Measurements from ENCODE around the gene FAM3B. TPM values are rescaled to one million over a fixed set of nuclear protein-coding genes. Genes with fewer than 3 reads are reported as not detected.

Gene FAM3B
- total and polyA plus RNA-seq, 12 donors, result 0.04 to 0.42 (median 0.30) TPM; not detected in 6

GRCh38 chr21:41325138-41325912, 8.7 kb downstream of the FAM3B start:
- 87 to 88% methylated on average over 7 of the region's 7 CpGs for WGBS, 2 donors
- Histone ChIP-seq H3K4me1 (no peaks in the 10 kb centered on the region), H3K4me3 (no peak overlapping the region), H3K9me3 (no peaks in the 10 kb centered on the region), H3K36me3 (no peaks in the 10 kb centered on the region), H3K27me3 (peaks cover 0 to 14% (median 7%) of the 10 kb centered on the region in 7 donors), H3K27ac (no peak overlapping the region)
- no peak for TF ChIP-seq CTCF (IDR thresholded peaks at IDR 0.05)
- intact Hi-C loops (cut with DNase I), result no loop called here
- ATAC-seq (no peak), DNase-seq (no peak)

GRCh38 chr21:41326414-41327080, 9.9 kb downstream of the FAM3B start:
- intact Hi-C loops (cut with DNase I), result no loop called here
- 90 to 93% methylated on average over 13 of the region's 13 CpGs for WGBS, 2 donors
- no peak for TF ChIP-seq CTCF (IDR thresholded peaks at IDR 0.05)

GRCh38 chr21:41327753-41328152, 11.2 kb downstream of the FAM3B start:
- DNase-seq (no peak), ATAC-seq (no peak)
- Histone ChIP-seq H3K27ac (no peak overlapping the region), H3K27me3 (peaks cover 0 to 7% (median 0%) of the 10 kb centered on the region in 7 donors), H3K9me3 (peaks cover 0 to 4% (median 0%) of the 10 kb centered on the region in 11 donors), H3K36me3 (no peaks in the 10 kb centered on the region), H3K4me1 (no peaks in the 10 kb centered on the region), H3K4me3 (no peak overlapping the region)
- 79 to 84% methylated on average over 8 of the region's 8 CpGs for WGBS, 2 donors
- no peak for TF ChIP-seq CTCF (IDR thresholded peaks at IDR 0.05)
- intact Hi-C loops (cut with DNase I), result no loop called here

More at GRCh38 chr21:41326414-41327080, 9.9 kb downstream of the FAM3B start:
- H3K27me3 ChIP-seq, result peaks cover 0 to 8% (median 0%) of the 10 kb centered on the region in 7 donors
- H3K36me3 ChIP-seq, result no peaks in the 10 kb centered on the region
- H3K27ac ChIP-seq, result no peak overlapping the region
- H3K4me3 ChIP-seq, result no peak overlapping the region
- DNase-seq (no peak), ATAC-seq (no peak)
- H3K4me1 ChIP-seq, result no peaks in the 10 kb centered on the region
- no peaks in the 10 kb centered on the region for H3K9me3 ChIP-seq

GRCh38 chr21:41328660-41329607, 12.3 kb downstream of the FAM3B start:
- Histone ChIP-seq H3K36me3 (no peaks in the 10 kb centered on the region), H3K27ac (no peak overlapping the region), H3K9me3 (peaks cover 0 to 12% (median 3%) of the 10 kb centered on the region in 11 donors), H3K4me1 (no peaks in the 10 kb centered on the region), H3K27me3 (peaks cover 0 to 1% (median 0%) of the 10 kb centered on the region in 7 donors), H3K4me3 (no peak overlapping the region)
- ATAC-seq (no peak), DNase-seq (no peak)
- TF ChIP-seq CTCF (IDR thresholded peaks at IDR 0.05), result no peak
- 54 to 60% methylated on average over 16 of the region's 16 CpGs for WGBS, 2 donors
- intact Hi-C loops (cut with DNase I), result no loop called here

Measured in heart right ventricle (tissue), 16 donors.